Measurements from ENCODE around the gene CC2D1B. TPM values are rescaled to one million over a fixed set of nuclear protein-coding genes. Genes with fewer than 3 reads are reported as not detected.

CC2D1B gene, protein sequence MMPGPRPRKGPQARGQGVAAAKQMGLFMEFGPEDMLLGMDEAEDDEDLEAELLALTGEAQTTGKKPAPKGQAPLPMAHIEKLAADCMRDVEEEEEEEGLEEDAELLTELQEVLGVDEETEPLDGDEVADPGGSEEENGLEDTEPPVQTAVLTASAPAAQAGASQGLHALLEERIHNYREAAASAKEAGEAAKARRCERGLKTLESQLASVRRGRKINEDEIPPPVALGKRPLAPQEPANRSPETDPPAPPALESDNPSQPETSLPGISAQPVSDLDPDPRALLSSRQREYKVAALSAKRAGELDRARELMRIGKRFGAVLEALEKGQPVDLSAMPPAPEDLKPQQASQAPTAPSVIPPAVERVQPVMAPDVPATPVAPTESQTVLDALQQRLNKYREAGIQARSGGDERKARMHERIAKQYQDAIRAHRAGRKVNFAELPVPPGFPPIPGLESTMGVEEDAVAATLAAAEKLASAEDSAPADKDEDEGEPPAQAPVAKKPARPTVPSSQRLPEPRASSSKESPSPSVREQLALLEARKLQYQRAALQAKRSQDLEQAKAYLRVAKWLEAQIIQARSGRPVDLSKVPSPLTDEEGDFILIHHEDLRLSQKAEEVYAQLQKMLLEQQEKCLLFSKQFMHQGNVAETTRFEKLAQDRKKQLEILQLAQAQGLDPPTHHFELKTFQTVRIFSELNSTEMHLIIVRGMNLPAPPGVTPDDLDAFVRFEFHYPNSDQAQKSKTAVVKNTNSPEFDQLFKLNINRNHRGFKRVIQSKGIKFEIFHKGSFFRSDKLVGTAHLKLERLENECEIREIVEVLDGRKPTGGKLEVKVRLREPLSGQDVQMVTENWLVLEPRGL
- 1 to 10 TPM; 3.8 to 9.8 (median 4.5) TPM for polyA plus RNA-seq (ENCODE audit: low read depth in 6 of 6)

GRCh38 chr1:52365746-52366516, at the start of gene CC2D1B:
CC2D1B (minus strand) TSS chr1:52366205; CDS start chr1:52364620, 1,585 bp downstream.
- DNase-seq (peak; percentile 100), ATAC-seq (ENCODE audit: low read depth in 2 of 2) (peak; percentile 86 to 89)
- peaks cover 21 to 37% (median 31%) of the 10 kb centered on the region in 3 donors for H3K4me1 Mint-ChIP-seq
- no peaks in the 10 kb centered on the region for H3K9me3 Mint-ChIP-seq
- H3K27ac Mint-ChIP-seq, result peak within 1 kb of the TSS; percentile 45 to 97 (median 90)
- peak within 1 kb of the TSS; percentile 85 to 96 (median 92) for H3K4me3 Mint-ChIP-seq
- H3K27me3 Mint-ChIP-seq, result peaks cover 0 to 5% (median 0%) of the 10 kb centered on the region in 3 donors
- H3K36me3 Mint-ChIP-seq, result peaks cover 5 to 11% of the 10 kb centered on the region in 2 donors

- ATAC-seq (ENCODE audit: low read depth in 2 of 2) (no peak), DNase-seq (no peak)
- Mint-ChIP-seq H3K27me3 (no peaks in the 10 kb centered on the region), H3K9me3 (no peaks in the 10 kb centered on the region), H3K27ac (no peak overlapping the region), H3K4me3 (no peak overlapping the region), H3K36me3 (peaks cover 20 to 27% of the 10 kb centered on the region in 2 donors), H3K4me1 (no peaks in the 10 kb centered on the region)
Measured at GRCh38 chr1:52414942-52415341, 48.9 kb upstream of the CC2D1B start.

- H3K27me3 Mint-ChIP-seq, result no peaks in the 10 kb centered on the region
- no peaks in the 10 kb centered on the region for H3K9me3 Mint-ChIP-seq
- peaks cover 0 to 7% (median 5%) of the 10 kb centered on the region in 3 donors for H3K4me1 Mint-ChIP-seq
- ATAC-seq (ENCODE audit: low read depth in 2 of 2), result no peak
- no peak for DNase-seq
- peaks cover 26 to 33% of the 10 kb centered on the region in 2 donors for H3K36me3 Mint-ChIP-seq
- H3K27ac Mint-ChIP-seq, result peak overlapping the region in 2 of 6 donors; percentile 24 to 68
- no peak overlapping the region for H3K4me3 Mint-ChIP-seq
Measured at GRCh38 chr1:52413410-52413989, 47.5 kb upstream of the CC2D1B start.

DNA sequence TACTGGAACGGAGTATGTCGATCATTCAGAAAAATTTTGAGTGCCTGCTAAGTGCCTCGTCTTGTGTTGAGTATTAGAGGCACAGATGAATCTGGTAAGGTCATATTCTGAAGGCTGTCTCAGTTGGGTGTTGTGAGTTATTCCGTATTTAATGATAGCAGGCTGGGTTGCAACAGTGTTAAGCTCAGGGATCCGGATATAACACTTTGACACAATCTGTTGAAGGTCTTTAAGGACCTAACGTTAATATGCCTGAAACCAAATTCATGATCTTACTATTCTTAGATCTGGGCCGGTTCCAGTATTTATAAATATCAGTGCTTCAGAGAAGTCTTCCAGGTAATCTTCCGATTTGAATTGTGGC, 39.0 kb upstream of the CC2D1B start:
- Mint-ChIP-seq H3K9me3 (no peaks in the 10 kb centered on the region), H3K27me3 (no peaks in the 10 kb centered on the region), H3K4me1 (peaks cover 23 to 44% (median 41%) of the 10 kb centered on the region in 3 donors), H3K4me3 (peak overlapping the region; percentile 97 to 100 (median 98)), H3K36me3 (peaks cover 8 to 10% of the 10 kb centered on the region in 2 donors), H3K27ac (peak overlapping the region; percentile 94 to 99 (median 98))
- no peak for DNase-seq
- ATAC-seq (ENCODE audit: low read depth in 2 of 2), result no peak

DNA sequence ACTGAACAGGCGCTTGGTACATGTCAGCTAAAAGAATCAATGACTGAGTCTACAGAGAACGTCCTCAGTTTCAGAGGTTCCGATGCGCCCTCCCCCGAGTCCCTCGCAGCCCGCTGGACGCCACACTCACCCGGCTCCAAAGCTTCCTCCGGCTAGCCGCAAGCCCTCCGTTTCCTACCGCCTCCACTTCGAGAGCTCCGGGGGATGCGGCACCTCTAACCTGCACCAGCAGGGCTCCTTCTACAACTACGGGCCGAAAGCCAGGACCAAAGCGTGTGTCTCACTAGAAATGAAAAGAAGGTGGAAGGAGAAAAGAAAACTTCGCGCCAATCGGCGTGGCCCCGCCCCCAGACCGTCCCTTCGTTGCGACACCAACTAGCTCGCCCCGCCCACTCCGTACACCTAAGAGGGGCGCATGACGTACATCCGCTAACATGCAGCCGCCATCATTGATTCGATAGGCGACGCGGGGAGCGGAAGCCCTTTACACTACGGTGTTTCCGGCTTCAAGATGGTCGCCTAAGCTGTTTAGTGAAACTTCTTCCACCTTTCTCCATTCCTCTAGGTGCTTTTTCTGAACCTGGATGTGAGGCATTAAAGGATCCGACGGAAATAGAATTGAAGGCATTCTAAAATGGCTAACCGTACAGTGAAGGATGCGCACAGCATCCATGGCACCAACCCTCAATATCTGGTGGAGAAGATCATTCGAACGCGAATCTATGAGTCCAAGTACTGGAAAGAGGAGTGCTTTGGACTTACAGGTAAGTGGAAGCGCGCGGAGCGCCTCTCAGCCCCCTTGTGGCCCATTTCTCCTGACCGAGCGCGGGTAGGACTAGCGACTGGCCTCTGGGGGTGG, 38.3 kb upstream of the CC2D1B start, which contains the start of the genes ORC1 and PRPF38A:
TSS of gene ORC1 (minus strand) at position 308 of the 859 bp plus-strand sequence. CDS start 2,200 bp downstream, outside the sequence.
TSS of gene PRPF38A (plus strand) at position 487 of the 859 bp plus-strand sequence. CDS start at position 635, 148 bp downstream.
- Mint-ChIP-seq H3K36me3 (peaks cover 8 to 10% of the 10 kb centered on the region in 2 donors), H3K4me1 (peaks cover 23 to 44% (median 41%) of the 10 kb centered on the region in 3 donors)

GRCh38 chr1:52403566-52404115, 37.6 kb upstream of the CC2D1B start:
- peaks cover 4 to 5% of the 10 kb centered on the region in 2 donors for H3K36me3 Mint-ChIP-seq

More for the DNA sequence above, 38.3 kb upstream of the CC2D1B start, which contains the start of the genes ORC1 and PRPF38A:
- peak; percentile 92 to 95 for ATAC-seq (ENCODE audit: low read depth in 2 of 2)
- Mint-ChIP-seq H3K4me3 (peak within 1 kb of the TSS; percentile 97 to 100 (median 98)), H3K27ac (peak within 1 kb of the TSS; percentile 94 to 99 (median 98)), H3K9me3 (no peaks in the 10 kb centered on the region), H3K27me3 (no peaks in the 10 kb centered on the region)
- DNase-seq, result peak; percentile 94

DNA sequence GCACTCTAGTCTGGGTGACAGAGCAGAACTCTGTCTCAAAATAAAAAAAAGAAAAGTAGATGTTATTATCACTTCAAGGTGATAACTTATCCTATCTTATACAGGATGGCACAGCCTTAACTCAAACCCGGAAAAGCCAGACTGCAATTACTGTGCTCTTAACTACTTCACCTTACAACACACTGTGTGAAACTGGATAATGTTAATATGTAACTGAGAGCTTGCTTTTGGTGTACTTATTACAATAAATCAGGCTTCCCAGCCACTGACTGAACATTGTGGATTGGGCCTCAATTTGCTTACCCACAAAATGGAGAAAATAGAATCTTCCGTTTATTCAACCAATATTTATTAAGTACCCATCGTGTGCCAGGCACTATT, 36.8 kb upstream of the CC2D1B start:
- Mint-ChIP-seq H3K27me3 (no peaks in the 10 kb centered on the region), H3K27ac (no peak overlapping the region), H3K4me1 (peaks cover 15 to 41% (median 35%) of the 10 kb centered on the region in 3 donors), H3K36me3 (no peaks in the 10 kb centered on the region), H3K4me3 (peak overlapping the region in 3 of 8 donors; percentile 97 to 98 (median 98)), H3K9me3 (no peaks in the 10 kb centered on the region)
- DNase-seq (no peak), ATAC-seq (ENCODE audit: low read depth in 2 of 2) (no peak)

More at GRCh38 chr1:52403566-52404115, 37.6 kb upstream of the CC2D1B start:
- Mint-ChIP-seq H3K4me1 (peaks cover 20 to 41% (median 39%) of the 10 kb centered on the region in 3 donors), H3K27me3 (no peaks in the 10 kb centered on the region), H3K27ac (peak overlapping the region in 5 of 6 donors; percentile 47 to 99 (median 98)), H3K4me3 (peak overlapping the region; percentile 97 to 100 (median 98)), H3K9me3 (no peaks in the 10 kb centered on the region)
- DNase-seq, result peak; percentile 26
- peak; percentile 20 to 27 for ATAC-seq (ENCODE audit: low read depth in 2 of 2)

GRCh38 chr1:52400131-52400530, 34.1 kb upstream of the CC2D1B start:
- DNase-seq (no peak), ATAC-seq (ENCODE audit: low read depth in 2 of 2) (no peak)
- no peak overlapping the region for H3K27ac Mint-ChIP-seq
- H3K4me1 Mint-ChIP-seq, result peaks cover 11 to 19% (median 18%) of the 10 kb centered on the region in 3 donors
- H3K4me3 Mint-ChIP-seq, result peak overlapping the region in 1 of 8 donors; percentile 62
- no peaks in the 10 kb centered on the region for H3K36me3 Mint-ChIP-seq
- no peaks in the 10 kb centered on the region for H3K27me3 Mint-ChIP-seq
- no peaks in the 10 kb centered on the region for H3K9me3 Mint-ChIP-seq

DNA sequence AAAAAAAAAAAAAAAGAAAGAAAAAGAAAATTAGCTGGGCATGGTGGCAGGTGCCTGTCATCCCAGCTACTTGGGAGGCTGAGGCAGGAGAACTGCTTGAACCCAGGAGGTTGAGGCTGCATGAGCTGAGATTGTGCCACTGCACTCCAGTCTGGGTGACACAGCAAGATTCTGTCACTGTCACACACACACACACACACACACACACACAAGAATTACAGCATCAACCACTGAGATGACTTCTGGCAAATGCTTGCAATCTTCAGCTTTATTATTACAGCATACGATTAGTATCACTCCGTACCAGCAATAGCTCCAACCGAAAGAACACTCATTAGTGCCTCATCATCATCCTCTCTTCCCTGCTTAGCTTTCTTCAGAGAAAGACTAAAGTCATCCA, 33.6 kb upstream of the CC2D1B start:
- Mint-ChIP-seq H3K4me3 (peak overlapping the region in 1 of 8 donors; percentile 62), H3K27me3 (no peaks in the 10 kb centered on the region), H3K4me1 (peaks cover 10 to 15% (median 13%) of the 10 kb centered on the region in 3 donors), H3K9me3 (no peaks in the 10 kb centered on the region), H3K27ac (no peak overlapping the region), H3K36me3 (no peaks in the 10 kb centered on the region)
- DNase-seq (no peak), ATAC-seq (ENCODE audit: low read depth in 2 of 2) (no peak)

- DNase-seq (no peak), ATAC-seq (ENCODE audit: low read depth in 2 of 2) (no peak)
- Mint-ChIP-seq H3K4me3 (no peak overlapping the region), H3K4me1 (no peaks in the 10 kb centered on the region), H3K27ac (peak overlapping the region in 1 of 6 donors; percentile 2), H3K27me3 (no peaks in the 10 kb centered on the region), H3K36me3 (no peaks in the 10 kb centered on the region), H3K9me3 (no peaks in the 10 kb centered on the region)
Measured at GRCh38 chr1:52393174-52393573, 27.2 kb upstream of the CC2D1B start.

- no peak for DNase-seq
- H3K9me3 Mint-ChIP-seq, result no peaks in the 10 kb centered on the region
- no peak for ATAC-seq (ENCODE audit: low read depth in 2 of 2)
- no peaks in the 10 kb centered on the region for H3K36me3 Mint-ChIP-seq
- no peaks in the 10 kb centered on the region for H3K27me3 Mint-ChIP-seq
- H3K4me1 Mint-ChIP-seq, result no peaks in the 10 kb centered on the region
- H3K27ac Mint-ChIP-seq, result peak overlapping the region in 2 of 6 donors; percentile 59 to 78
- H3K4me3 Mint-ChIP-seq, result no peak overlapping the region
Measured at GRCh38 chr1:52386458-52386857, 20.5 kb upstream of the CC2D1B start.
